ENCODE results near the gene JDP2.
A peak's percentile ranks its signal among the peaks of the same experiment; 100 is the strongest.

GRCh38 chr14:75399843-75400775 lies 27.7 kb upstream of the JDP2 start:
- TF ChIP-seq GATA2 (IDR thresholded peaks at IDR 0.05; ENCODE audit: low read depth, low read length): peak; percentile 87
- TF ChIP-seq GATA3 (IDR thresholded peaks at IDR 0.05; ENCODE audit: low read depth, low read length): no peak
